Testis (tissue), 2 donors: ENCODE results near the gene TIGD4.

Experiments
- CTCF ChIP-seq, 3 experiments: fragments of 450-650 bp in 2 of 3; fragments of 200-600 bp in 1 of 3; sonication (generic) in 1 of 3; IDR thresholded peaks; one replicate each; pipeline ENCODE4 v1.5.1; 2016 to 2019; ENCODE audit warnings: antibody characterized with exemption in 3 of 3, mild to moderate bottlenecking in 2 of 3, moderate library complexity in 1 of 3
- POLR2A ChIP-seq: fragments of 450-650 bp; IDR thresholded peaks from one replicate; pipeline ENCODE4 v1.6.1; 2017; ENCODE audit warnings: antibody characterized with exemption, mild to moderate bottlenecking, moderate library complexity

- TF ChIP-seq CTCF (IDR thresholded peaks at IDR 0.05) (no peak), POLR2A (no peak)
These were observed 30.9 kb downstream of the TIGD4 start for GRCh38 chr4:152748619-152749018.
